H1 (cell line): ENCODE results near the gene RPL3. TPM values are rescaled to one million over a fixed set of nuclear protein-coding genes. Genes with fewer than 3 reads are reported as not detected.

Experiments
- CTCF ChIA-PET: fragments of 300-600 bp; sonication (Branson Sonifier 250); formaldehyde crosslinking; loops from one replicate; lab custom pipeline; 2021; ENCODE audit not compliant: partially characterized antibody; lab: Charles Lee
- POLR2A ChIA-PET: fragments of 300-600 bp; sonication (Branson Sonifier 250); formaldehyde crosslinking; loops from one replicate; lab custom pipeline; 2021; ENCODE audit warnings: inconsistent platforms; ENCODE audit not compliant: partially characterized antibody; lab: Charles Lee
- DNase-seq, 2 experiments: peaks; one replicate each; pipeline versions ENCODE4 v3.0.0 to v3.0.0-alpha.2; 2010 to 2022; ENCODE audit warnings: low spot score in 2 of 2, low read depth in 1 of 2, mixed read lengths in 1 of 2
- FAIRE-seq: peaks from 2 replicates; lab custom pipeline; 2011; peaks lifted over from hg19 to GRCh38; lab: Jason Lieb, UNC
- H2AFZ ChIP-seq: 2 replicates; pipeline ENCODE4 v1.8.1; 2012; ENCODE audit warnings: low read length, inconsistent platforms
- H2AK5ac ChIP-seq: 2 replicates; pipeline ENCODE4 v1.6.1; 2013; ENCODE audit warnings: low read depth, low read length
- H2BK120ac ChIP-seq: replicated peaks from 2 replicates; pipeline ENCODE3; 2013; ENCODE audit warnings: low read depth, low read length, inconsistent platforms
- H2BK12ac ChIP-seq: 2 replicates; pipeline ENCODE4 v1.6.1; 2013; ENCODE audit warnings: low read depth, low read length
- H2BK15ac ChIP-seq: 2 replicates; pipeline ENCODE4 v1.6.1; 2013; ENCODE audit warnings: low read length
- H2BK20ac ChIP-seq: 2 replicates; pipeline ENCODE4 v1.6.1; 2013; ENCODE audit warnings: low read length
- H2BK5ac ChIP-seq: 2 replicates; pipeline ENCODE4 v1.6.1; 2013; ENCODE audit warnings: low read depth, low read length
- H3K14ac ChIP-seq: 2 replicates; pipeline ENCODE4 v1.6.1; 2013; ENCODE audit warnings: inconsistent platforms; ENCODE audit not compliant: insufficient read length
- H3K18ac ChIP-seq: 2 replicates; pipeline ENCODE4 v1.6.1; 2013; ENCODE audit warnings: low read length; ENCODE audit errors: extremely low read depth
- H3K23ac ChIP-seq: 2 replicates; pipeline ENCODE4 v1.6.1; 2013; ENCODE audit warnings: inconsistent platforms; ENCODE audit not compliant: insufficient read length
- H3K23me2 ChIP-seq: 2 replicates; pipeline ENCODE4 v1.6.1; 2013; ENCODE audit warnings: low read depth, low read length
- H3K27ac ChIP-seq: 2 replicates; pipeline ENCODE4 v1.6.1; 2011; ENCODE audit warnings: low read depth, low read length, inconsistent platforms
- H3K27me3 ChIP-seq, 4 experiments: replicated peaks in 1 of 4; 1 replicate in 1 of 4; 2 replicates in 3 of 4; pipeline versions ENCODE4 v1.6.1 to v1.8.1; 2011 to 2013; ENCODE audit warnings: low read length in 3 of 4, mild to moderate bottlenecking in 3 of 4, inconsistent platforms in 2 of 4, mixed read lengths in 2 of 4, moderate library complexity in 1 of 4; ENCODE audit not compliant: control insufficient read depth in 3 of 4, insufficient read depth in 3 of 4; ENCODE audit errors: extremely low read depth in 1 of 4
- H3K36me3 ChIP-seq, 4 experiments: 2 replicates each; pipeline versions ENCODE4 v1.6.1 to v1.8.1; 2011 to 2013; ENCODE audit warnings: mild to moderate bottlenecking in 4 of 4, low read length in 3 of 4, moderate library complexity in 2 of 4, control low read depth in 1 of 4, inconsistent platforms in 1 of 4; ENCODE audit not compliant: insufficient read depth in 4 of 4, control insufficient read depth in 2 of 4
- H3K4ac ChIP-seq: replicated peaks from 2 replicates; pipeline ENCODE3; 2013; ENCODE audit warnings: low read length, low read depth, mixed read lengths, inconsistent platforms; ENCODE audit not compliant: insufficient read length
- H3K4me1 ChIP-seq, 4 experiments: replicated peaks in 1 of 4; 1 replicate in 1 of 4; 2 replicates in 3 of 4; pipeline versions ENCODE4 v1.6.1 to v1.8.1; 2011 to 2013; ENCODE audit warnings: low read length in 3 of 4, inconsistent platforms in 2 of 4, mixed read lengths in 1 of 4; ENCODE audit not compliant: insufficient read depth in 4 of 4, control insufficient read depth in 3 of 4
- H3K4me2 ChIP-seq, 2 experiments: 2 replicates each; pipeline versions ENCODE4 v1.6.1 to v1.8.1; 2011 to 2013; ENCODE audit warnings: low read depth in 2 of 2, low read length in 2 of 2, control low read depth in 1 of 2, inconsistent platforms in 1 of 2, mild to moderate bottlenecking in 1 of 2; ENCODE audit not compliant: insufficient read depth in 1 of 2
- H3K4me3 ChIP-seq, 4 experiments: fragments of 200-600, 300-600 bp in 1 of 4; sonication (generic), shearing (Covaris generic), sonication (Bioruptor Twin) in 1 of 4; 2 replicates each; pipeline versions ENCODE4 v1.5.1 to v1.8.1; 2011 to 2016; ENCODE audit warnings: low read length in 4 of 4, low read depth in 3 of 4, control low read depth in 2 of 4, inconsistent platforms in 2 of 4, mild to moderate bottlenecking in 2 of 4, mixed read lengths in 1 of 4, moderate library complexity in 1 of 4; ENCODE audit not compliant: insufficient read depth in 2 of 4; ENCODE audit errors: extremely low read depth in 1 of 4
- H3K56ac ChIP-seq: replicated peaks from 2 replicates; pipeline ENCODE3; 2013; ENCODE audit warnings: low read depth, mild to moderate bottlenecking, mixed read lengths, low read length, inconsistent platforms; ENCODE audit not compliant: insufficient read length
- H3K79me1 ChIP-seq: 2 replicates; pipeline ENCODE4 v1.6.1; 2013; ENCODE audit warnings: low read depth, low read length, control low read depth
- H3K79me2 ChIP-seq, 2 experiments: 2 replicates each; pipeline versions ENCODE4 v1.6.1 to v1.8.1; 2012 to 2013; ENCODE audit warnings: low read length in 2 of 2, mild to moderate bottlenecking in 2 of 2, inconsistent platforms in 1 of 2; ENCODE audit not compliant: insufficient read depth in 2 of 2, control insufficient read depth in 1 of 2
- H3K9ac ChIP-seq, 4 experiments: replicated peaks in 1 of 4; 1 replicate in 1 of 4; 2 replicates in 3 of 4; pipeline versions ENCODE4 v1.6.1 to v1.8.1; 2011 to 2013; ENCODE audit warnings: low read depth in 3 of 4, low read length in 3 of 4, control low read depth in 2 of 4, mild to moderate bottlenecking in 2 of 4, moderate library complexity in 2 of 4, inconsistent platforms in 1 of 4; ENCODE audit errors: extremely low read depth in 1 of 4
- H3K9me3 ChIP-seq, 2 experiments: 2 replicates each; pipeline versions ENCODE4 v1.6.1 to v1.8.1; 2012 to 2013; ENCODE audit warnings: mild to moderate bottlenecking in 2 of 2, moderate library complexity in 2 of 2, control low read depth in 1 of 2, inconsistent platforms in 1 of 2, low read depth in 1 of 2, low read length in 1 of 2, mixed read lengths in 1 of 2; ENCODE audit not compliant: insufficient read depth in 2 of 2
- H4K20me1 ChIP-seq, 2 experiments: replicated peaks in 1 of 2; 2 replicates each; pipeline versions ENCODE3 to v1.8.1; 2011 to 2013; ENCODE audit warnings: inconsistent platforms in 2 of 2, low read length in 2 of 2, mild to moderate bottlenecking in 1 of 2; ENCODE audit not compliant: insufficient read depth in 2 of 2, control insufficient read depth in 1 of 2
- H4K5ac ChIP-seq: 2 replicates; pipeline ENCODE4 v1.6.1; 2013; ENCODE audit warnings: low read length, low read depth, mixed read lengths, inconsistent platforms; ENCODE audit not compliant: insufficient read length
- H4K8ac ChIP-seq: 2 replicates; pipeline ENCODE4 v1.8.0; 2013; ENCODE audit warnings: mild to moderate bottlenecking, moderate library complexity, low read length, inconsistent platforms; ENCODE audit not compliant: insufficient read depth; ENCODE audit errors: extremely low read depth
- H4K91ac ChIP-seq: replicated peaks from 2 replicates; pipeline ENCODE3; 2013; ENCODE audit warnings: low read length, mixed read lengths, inconsistent platforms; ENCODE audit not compliant: insufficient read length
- CHD2 ChIP-seq: IDR thresholded peaks from 2 replicates; pipeline ENCODE4 v1.6.1; 2012; ENCODE audit warnings: low read length, improper control_type of control experiment
- E2F6 ChIP-seq: IDR thresholded peaks from 2 replicates; pipeline ENCODE4 v1.6.1; 2012; ENCODE audit warnings: inconsistent platforms
- FOSL1 ChIP-seq: IDR thresholded peaks from 2 replicates; pipeline ENCODE4 v1.6.1; 2011; ENCODE audit warnings: mild to moderate bottlenecking, low read depth, low read length, moderate library complexity; ENCODE audit not compliant: insufficient read depth
- HDAC2 ChIP-seq, 2 experiments: fragments of 300-600 bp in 1 of 2; sonication (generic) in 1 of 2; IDR thresholded peaks; 2 replicates each; pipeline ENCODE4 v1.6.1; 2011 to 2012; ENCODE audit warnings: low read depth in 2 of 2, low read length in 2 of 2, mild to moderate bottlenecking in 2 of 2, moderate library complexity in 2 of 2, borderline replicate concordance in 1 of 2, inconsistent platforms in 1 of 2
- MAX ChIP-seq: IDR thresholded peaks from 2 replicates; pipeline ENCODE4 v1.6.1; 2012; ENCODE audit warnings: inconsistent platforms
- RBBP5 ChIP-seq: IDR thresholded peaks from 2 replicates; pipeline ENCODE4 v1.7.1; 2012; ENCODE audit warnings: low read depth, mild to moderate bottlenecking, inconsistent platforms, low read length, moderate library complexity, borderline replicate concordance
- SP4 ChIP-seq: IDR thresholded peaks from 2 replicates; pipeline ENCODE4 v1.6.1; 2012; ENCODE audit warnings: low read length, inconsistent platforms
- SRF ChIP-seq: IDR thresholded peaks from 2 replicates; pipeline ENCODE4 v1.6.1; 2011; ENCODE audit warnings: mild to moderate bottlenecking, low read depth, low read length, moderate library complexity
- TBP ChIP-seq: IDR thresholded peaks from 2 replicates; pipeline ENCODE4 v1.6.1; 2011; ENCODE audit warnings: low read depth, low read length, improper control_type of control experiment
- USF2 ChIP-seq: IDR thresholded peaks from 2 replicates; pipeline ENCODE4 v1.6.1; 2011; ENCODE audit warnings: low read length, improper control_type of control experiment
- ZNF274 ChIP-seq: IDR thresholded peaks from 2 replicates; pipeline ENCODE4 v1.7.0; 2012; ENCODE audit warnings: low read length, borderline replicate concordance; ENCODE audit errors: extremely low read depth
- WGBS, 2 experiments: shearing (Covaris generic) in 1 of 2; methylation state at CpG; one replicate each; pipeline versions ENCODE4 v1.1.6 to v1.1.7; 2013 to 2015; ENCODE audit warnings: low lambda C conversion rate in 2 of 2, mixed read lengths in 2 of 2, inconsistent platforms in 1 of 2, low coverage in 1 of 2, missing lambda C conversion rate in 1 of 2; ENCODE audit not compliant: insufficient replicate concordance in 2 of 2, insufficient coverage in 1 of 2, insufficient read length in 1 of 2; ENCODE audit errors: extremely low coverage in 1 of 2, missing lambda C conversion rate in 1 of 2; 5-methylcytosine and 5-hydroxymethylcytosine counted together
- polyA plus RNA-seq, 7 experiments: library from polyadenylated mRNA; depleted of rRNA in 3 of 7; stranded (reverse) in 5 of 7; unstranded in 2 of 7; fragments of >200 nt in 5 of 7; fragments of 200-250 nt in 2 of 7; gene quantifications; 1 replicate in 5 of 7; 2 replicates in 1 of 7; 4 replicates in 1 of 7; pipeline versions ENCODE4 v1.2.1 to v1.2.3, GENCODE V29; 2011 to 2013; ENCODE audit warnings: missing spikeins in 2 of 7, mixed read lengths in 2 of 7
- total RNA-seq: library from RNA; stranded (reverse); fragmentation: NEBNext Ultra II Directional; extraction: Animal tissue kit (Norgen Biotek cat#: 25700); gene quantifications from 2 replicates; pipeline ENCODE4 v1.2.1, GENCODE V29; 2021

RPL3 gene
- total and polyA plus RNA-seq, 2 of the 8 experiments (the other 6 are each of a cell fraction or from before 2014, with no cell fraction given) = 2,865 to 5,466 TPM

DNA sequence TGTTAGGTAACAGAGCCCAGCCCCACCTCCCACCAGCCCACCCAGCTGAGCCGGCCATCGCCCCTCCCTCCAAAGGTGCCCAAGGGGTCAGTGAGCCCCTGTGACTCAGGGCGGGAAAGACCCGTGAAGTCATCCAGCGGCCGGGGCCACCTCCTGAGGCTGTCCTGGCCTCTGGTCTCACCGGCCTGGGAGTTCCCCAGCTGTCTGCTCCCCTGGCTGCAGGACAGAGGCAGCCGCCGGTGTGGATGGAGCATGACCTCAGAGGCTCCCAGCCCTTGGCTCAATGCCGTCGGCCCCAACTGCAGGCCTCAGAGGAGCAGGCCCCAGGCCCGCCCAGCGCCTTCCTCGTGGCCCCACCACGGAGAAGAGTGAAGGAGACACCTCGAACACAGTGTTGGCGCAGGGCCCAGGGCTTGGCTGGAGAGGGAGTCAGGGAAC, 28.7 kb downstream of the RPL3 start:
- Histone ChIP-seq H2BK5ac (no peak overlapping the region), H2BK120ac (no peak overlapping the region), H3K4me2 (no peak overlapping the region)
- TF ChIP-seq E2F6 (no peak), USF2 (no peak), HDAC2 (IDR thresholded peaks at IDR 0.05; ENCODE audit: borderline replicate concordance in 1 of 2, low read depth in 2 of 2, low read length in 2 of 2) (no peak), SRF (no peak), RBBP5 (no peak), FOSL1 (no peak), CHD2 (no peak), MAX (no peak), SP4 (no peak), TBP (no peak), ZNF274 (no peak)

More for the DNA sequence above, 28.7 kb downstream of the RPL3 start:
- Histone ChIP-seq H3K23me2 (0 out of 2 replicates have a peak, but pooled peaks cover 2% of the 10 kb centered on the region), H3K23ac (no peak overlapping the region), H3K9me3 (no peaks in the 10 kb centered on the region), H2AK5ac (0 out of 2 replicates have a peak overlapping the region, but pooled peaks have one; percentile 49), H2BK20ac (no peak overlapping the region), H3K4me1 (peaks cover 0 to 9% (median 7%) of the 10 kb centered on the region in 4 experiments; a peak in 6 of 7 replicates), H3K18ac (no peak overlapping the region), H2BK15ac (peak overlapping the region; percentile 61; the same call in 1 of the 2 replicates), H4K5ac (no peak overlapping the region), H3K79me2 (no peaks in the 10 kb centered on the region), H3K14ac (no peak overlapping the region), H3K4me3 (no peak overlapping the region), H4K20me1 (peaks cover 0 to 1% of the 10 kb centered on the region in 2 experiments), H3K27me3 (no peaks in the 10 kb centered on the region; a peak in 1 of 7 replicates), H3K36me3 (no peaks in the 10 kb centered on the region), H3K9ac (no peak overlapping the region), H3K79me1 (no peaks in the 10 kb centered on the region), H4K8ac (no peak overlapping the region), H2BK12ac (peak overlapping the region; percentile 77; the same call in 1 of the 2 replicates), H4K91ac (no peak overlapping the region), H2AFZ (no peak overlapping the region), H3K27ac (no peak overlapping the region; the same call in 1 of the 2 replicates), H3K4ac (no peak overlapping the region), H3K56ac (no peak overlapping the region)
- CTCF ChIA-PET = interaction anchor here (0.5 to 4.3 kb wide), 21 partner anchors 8 to 155 kb away, joined by 3 to 19 read pairs (median 4); no protein-coding TSS in a partner anchor
- FAIRE-seq (no peak), DNase-seq (no peak)
- POLR2A ChIA-PET = interaction anchor here (0.6 to 37.3 kb wide), 8 partner anchors 9 to 81 kb away, joined by 3 to 692 read pairs (median 3); partner anchors contain the start of gene RPL3
- WGBS, 2 experiments = 84% methylated on average over 17 of the region's 17 CpGs; no CpG with 5 or more reads in 1 of the 2 experiments
